ENCODE measurements around the gene MORC4.

Gene MORC4

DNA sequence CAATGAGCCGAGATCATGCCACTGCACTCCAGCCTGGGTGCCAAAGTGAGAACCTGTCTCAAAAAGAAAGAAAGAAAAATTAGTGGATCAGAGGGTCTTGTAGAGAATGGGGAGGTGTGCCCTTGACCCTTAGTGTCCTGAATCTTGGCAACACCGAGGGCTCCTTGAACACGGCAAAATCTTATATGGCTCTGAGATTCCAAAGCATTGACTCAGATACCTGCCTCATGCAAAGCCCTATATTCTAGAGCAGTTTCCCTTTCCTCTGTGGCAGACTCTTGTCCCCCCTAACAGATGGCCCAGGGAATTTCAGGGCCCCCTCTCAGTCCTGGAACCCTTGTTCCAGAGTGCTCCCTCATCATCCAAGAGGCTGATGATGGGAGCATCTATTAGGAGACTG is 73.0 kb downstream of the MORC4 start:
- Histone ChIP-seq H3K36me3 (no peaks in the 10 kb centered on the region), H3K4me1 (no peaks in the 10 kb centered on the region)
- TF ChIP-seq Cebpa-rat (IDR thresholded peaks at IDR 0.05), result no peak

DNA sequence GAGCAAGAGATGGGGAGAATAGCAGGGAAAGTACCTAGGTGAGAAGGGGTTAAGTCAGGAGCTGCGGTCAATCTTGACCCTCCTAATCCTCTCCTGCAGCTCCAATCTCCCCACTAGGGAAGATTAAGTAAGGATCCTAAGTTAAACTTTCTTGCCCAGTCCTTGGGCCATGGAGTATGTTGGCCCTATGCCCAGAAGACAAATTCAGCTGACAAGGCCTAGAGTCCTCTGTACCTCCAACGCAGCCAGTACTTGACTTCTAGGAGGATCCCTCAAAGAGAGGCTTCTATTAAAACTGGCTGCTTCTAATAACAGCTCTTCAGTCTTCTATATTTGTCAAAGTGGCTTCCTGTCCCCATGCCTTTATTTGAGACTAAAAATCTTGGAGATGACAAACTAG is 78.4 kb downstream of the MORC4 start:
- Histone ChIP-seq H3K27ac (no peak overlapping the region), H3K36me3 (no peaks in the 10 kb centered on the region), H3K27me3 (peaks cover 86% of the 10 kb centered on the region), H3K9me3 (no peaks in the 10 kb centered on the region), H4K20me1 (peaks cover 7% of the 10 kb centered on the region; the same call in 1 of the 2 replicates), H3K4me1 (peaks cover 12% of the 10 kb centered on the region), H3K4me2 (no peak overlapping the region), H3K9ac (no peak overlapping the region), H3K4me3 (no peak overlapping the region)
- TF ChIP-seq Cebpa-rat (IDR thresholded peaks at IDR 0.05), result no peak

More for the DNA sequence above, 73.0 kb downstream of the MORC4 start:
- Histone ChIP-seq H3K27me3 (peaks cover 87% of the 10 kb centered on the region), H3K4me3 (no peak overlapping the region), H3K9ac (no peak overlapping the region), H3K27ac (no peak overlapping the region), H3K9me3 (no peaks in the 10 kb centered on the region), H4K20me1 (no peaks in the 10 kb centered on the region; the same call in 1 of the 2 replicates), H3K4me2 (no peak overlapping the region)

DNA sequence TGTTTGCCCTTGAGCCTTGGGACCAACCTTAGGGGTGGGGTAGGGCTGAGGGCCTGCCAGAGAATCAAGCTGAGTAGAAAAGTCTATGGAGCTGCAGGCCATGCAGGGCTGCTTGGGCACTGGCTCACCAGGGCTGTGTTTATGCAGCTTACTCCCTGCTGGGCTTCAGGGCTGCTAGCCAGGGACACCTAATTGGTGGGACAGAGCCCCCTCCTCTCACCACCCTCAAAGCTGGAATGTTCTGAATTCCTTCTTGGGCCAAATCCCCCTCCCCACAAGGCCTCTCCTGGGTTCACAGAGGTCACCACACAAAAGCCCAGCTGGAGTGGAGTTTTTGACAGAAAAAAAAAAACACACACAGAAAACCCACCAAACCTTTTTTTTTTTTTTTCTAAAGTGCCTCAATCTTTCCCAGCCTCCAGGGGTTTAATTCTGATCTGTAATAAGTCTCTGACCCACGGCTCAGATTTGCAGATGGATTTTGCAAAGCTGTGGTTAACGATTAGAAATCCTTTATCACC is 80.0 kb downstream of the MORC4 start, which contains the start of gene CLDN2:
Gene CLDN2, plus strand, starts transcription at position 471 of the 521 bp plus-strand sequence. CDS start 7,827 bp downstream, outside the sequence.
- H3K9ac ChIP-seq, result no peak within 1 kb of the TSS

GRCh38 chrX:106917830-106918500 is 82.0 kb downstream of the MORC4 start:
- Histone ChIP-seq H4K20me1 (peaks cover 8% of the 10 kb centered on the region; the same call in 1 of the 2 replicates), H3K27ac (no peak overlapping the region), H3K4me1 (peaks cover 12% of the 10 kb centered on the region), H3K4me2 (peak overlapping the region; percentile 16), H3K27me3 (peaks cover 98% of the 10 kb centered on the region), H3K9me3 (no peaks in the 10 kb centered on the region), H3K4me3 (no peak overlapping the region), H3K9ac (no peak overlapping the region), H3K36me3 (no peaks in the 10 kb centered on the region)
- no peak for TF ChIP-seq Cebpa-rat (IDR thresholded peaks at IDR 0.05)

More for the DNA sequence above, 80.0 kb downstream of the MORC4 start, which contains the start of gene CLDN2:
- H3K36me3 ChIP-seq, result no peaks in the 10 kb centered on the region
- peaks cover 12% of the 10 kb centered on the region for H3K4me1 ChIP-seq
- no peak within 1 kb of the TSS for H3K27ac ChIP-seq
- H4K20me1 ChIP-seq, result peaks cover 8% of the 10 kb centered on the region; the same call in 1 of the 2 replicates
- no peak within 1 kb of the TSS for H3K4me2 ChIP-seq
- no peaks in the 10 kb centered on the region for H3K9me3 ChIP-seq
- H3K27me3 ChIP-seq, result peaks cover 87% of the 10 kb centered on the region
- no peak within 1 kb of the TSS for H3K4me3 ChIP-seq
- no peak for TF ChIP-seq Cebpa-rat (IDR thresholded peaks at IDR 0.05)

GRCh38 chrX:106912864-106913263 is 87.1 kb downstream of the MORC4 start:
- Histone ChIP-seq H3K4me2 (no peak overlapping the region), H3K27me3 (peaks cover 99% of the 10 kb centered on the region), H3K36me3 (no peaks in the 10 kb centered on the region), H3K9me3 (no peaks in the 10 kb centered on the region), H4K20me1 (peaks cover 8% of the 10 kb centered on the region; the same call in 1 of the 2 replicates), H3K4me1 (peaks cover 6% of the 10 kb centered on the region), H3K9ac (no peak overlapping the region), H3K4me3 (no peak overlapping the region), H3K27ac (no peak overlapping the region)
- TF ChIP-seq Cebpa-rat (IDR thresholded peaks at IDR 0.05), result no peak

- H3K36me3 ChIP-seq, result no peaks in the 10 kb centered on the region
- no peak overlapping the region for H3K4me2 ChIP-seq
- H3K27me3 ChIP-seq, result peaks cover 94% of the 10 kb centered on the region
- TF ChIP-seq Cebpa-rat (IDR thresholded peaks at IDR 0.05), result no peak
- no peaks in the 10 kb centered on the region for H3K9me3 ChIP-seq
- H3K4me3 ChIP-seq, result no peak overlapping the region
- no peak overlapping the region for H3K27ac ChIP-seq
- peaks cover 20% of the 10 kb centered on the region; the same call in 1 of the 2 replicates for H4K20me1 ChIP-seq
- H3K4me1 ChIP-seq, result peaks cover 6% of the 10 kb centered on the region
- no peak overlapping the region for H3K9ac ChIP-seq
These were observed 93.7 kb downstream of the MORC4 start for GRCh38 chrX:106906361-106906760.

DNA sequence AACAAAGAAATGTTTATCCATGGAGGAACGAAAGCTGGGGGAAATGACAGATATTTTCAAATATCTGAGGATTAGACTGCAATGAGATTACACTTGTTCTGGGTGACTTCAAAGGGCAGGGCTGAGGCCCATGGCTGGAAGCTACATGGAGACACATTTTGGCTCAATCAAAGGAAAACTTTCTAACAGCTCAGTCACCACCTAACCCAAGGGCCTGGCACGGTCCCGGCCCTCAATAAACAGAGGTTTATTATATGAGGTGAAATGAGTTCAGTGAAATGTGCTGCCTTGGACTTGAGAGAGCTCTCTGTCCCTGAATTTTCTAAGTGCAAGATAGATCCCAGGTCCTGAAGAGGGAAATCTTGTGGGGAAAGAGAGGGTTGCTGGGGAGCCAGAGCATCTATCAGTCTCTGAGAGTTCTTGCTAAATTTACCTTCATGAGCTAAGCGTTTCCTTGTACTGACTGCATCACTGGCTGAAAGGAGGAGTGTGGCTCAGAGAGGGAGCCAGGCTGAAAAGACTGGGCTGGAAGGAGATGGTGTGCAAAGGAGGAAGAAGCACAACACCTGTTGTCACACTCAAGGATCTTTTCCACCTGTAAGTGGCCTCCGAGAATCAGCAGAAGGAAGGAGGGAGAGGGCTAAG is 94.8 kb downstream of the MORC4 start:
- H3K9ac ChIP-seq, result no peak overlapping the region
- H3K27me3 ChIP-seq, result peaks cover 94% of the 10 kb centered on the region
- H3K4me1 ChIP-seq, result peaks cover 6% of the 10 kb centered on the region
- H3K27ac ChIP-seq, result no peak overlapping the region
- H3K36me3 ChIP-seq, result no peaks in the 10 kb centered on the region
- no peaks in the 10 kb centered on the region for H3K9me3 ChIP-seq
- no peak for TF ChIP-seq Cebpa-rat (IDR thresholded peaks at IDR 0.05)
- peaks cover 20% of the 10 kb centered on the region; the same call in 1 of the 2 replicates for H4K20me1 ChIP-seq
- H3K4me2 ChIP-seq, result no peak overlapping the region
- H3K4me3 ChIP-seq, result no peak overlapping the region

DNA sequence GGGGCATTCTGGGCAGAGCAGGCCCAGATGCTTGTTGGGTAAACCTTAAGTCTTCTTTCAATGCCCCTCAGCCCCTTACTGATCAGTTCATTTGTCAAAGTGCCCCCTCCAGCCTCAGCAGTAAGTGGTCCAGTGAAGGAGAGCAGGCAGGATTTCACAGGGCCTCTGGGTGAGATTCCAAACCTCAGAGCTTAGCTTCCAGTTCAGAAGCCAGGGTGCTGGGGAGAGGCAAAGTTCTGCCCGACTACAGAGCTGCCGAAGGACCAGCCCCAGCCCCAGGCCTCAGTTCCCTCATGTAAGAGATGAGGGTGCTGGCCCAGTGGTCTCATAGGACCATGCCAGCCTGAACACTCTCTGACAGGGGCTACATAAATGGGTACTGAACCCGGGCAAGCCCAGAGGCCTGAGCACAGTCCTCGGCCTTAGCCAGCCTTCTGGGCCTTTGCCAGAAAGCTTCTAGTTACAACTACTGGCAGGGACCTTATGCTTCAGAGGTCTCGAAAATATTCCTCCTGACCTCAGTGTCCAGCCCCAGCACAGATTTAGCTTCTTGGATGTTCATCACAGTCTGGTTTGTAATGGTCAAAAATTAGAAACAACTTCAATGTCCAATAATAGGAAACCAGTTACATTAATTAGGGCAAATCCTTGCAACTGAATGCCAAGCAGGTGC is 96.0 kb downstream of the MORC4 start:
- no peaks in the 10 kb centered on the region for H3K9me3 ChIP-seq
- H3K27me3 ChIP-seq, result peaks cover 94% of the 10 kb centered on the region
- H3K27ac ChIP-seq, result no peak overlapping the region
- H4K20me1 ChIP-seq, result peaks cover 20% of the 10 kb centered on the region; the same call in 1 of the 2 replicates
- no peak overlapping the region for H3K4me3 ChIP-seq
- H3K4me2 ChIP-seq, result no peak overlapping the region
- TF ChIP-seq Cebpa-rat (IDR thresholded peaks at IDR 0.05), result no peak
- H3K36me3 ChIP-seq, result no peaks in the 10 kb centered on the region
- peaks cover 6% of the 10 kb centered on the region for H3K4me1 ChIP-seq
- H3K9ac ChIP-seq, result no peak overlapping the region

- Histone ChIP-seq H3K36me3 (no peaks in the 10 kb centered on the region), H3K4me2 (no peak within 1 kb of the TSS), H3K27me3 (peaks cover 94% of the 10 kb centered on the region), H4K20me1 (peaks cover 20% of the 10 kb centered on the region; the same call in 1 of the 2 replicates), H3K27ac (no peak within 1 kb of the TSS), H3K9me3 (no peaks in the 10 kb centered on the region), H3K4me1 (peaks cover 6% of the 10 kb centered on the region), H3K9ac (no peak within 1 kb of the TSS), H3K4me3 (no peak within 1 kb of the TSS)
- TF ChIP-seq Cebpa-rat (IDR thresholded peaks at IDR 0.05), result no peak
These were observed 96.7 kb downstream of the MORC4 start, which contains the start of gene RIPPLY1 for GRCh38 chrX:106903291-106903824. Gene RIPPLY1 (minus strand): TSS chrX:106903341. CDS start chrX:106903287, 54 bp downstream.

Measured in BLaER1 (cell line).